Keratinocyte (primary cell): ENCODE data around the gene DCHS1. TPM values are rescaled to one million over a fixed set of nuclear protein-coding genes. Genes with fewer than 3 reads are reported as not detected.

Experiments
- DNase-seq: peaks from one replicate; pipeline ENCODE4 v3.0.0-alpha.2; 2011; ENCODE audit warnings: low read depth, missing footprints, low spot score
- FAIRE-seq: peaks from 2 replicates; lab custom pipeline; 2011; peaks lifted over from hg19 to GRCh38; lab: Jason Lieb, UNC
- H2AFZ ChIP-seq: 2 replicates; pipeline ENCODE4 v1.6.0; 2012; ENCODE audit warnings: low read length, control low read depth, inconsistent platforms; ENCODE audit not compliant: control insufficient read depth
- H3K27ac ChIP-seq: 2 replicates; pipeline ENCODE4 v1.5.1; 2011; ENCODE audit warnings: low read length; ENCODE audit not compliant: control insufficient read depth, insufficient read depth
- H3K27me3 ChIP-seq: 3 replicates; pipeline ENCODE4 v1.6.0; 2011; ENCODE audit warnings: low read length; ENCODE audit not compliant: control insufficient read depth, insufficient read depth; ENCODE audit errors: extremely low read depth
- H3K36me3 ChIP-seq, 2 experiments: 2 replicates in 1 of 2; 3 replicates in 1 of 2; pipeline ENCODE4 v1.5.1; 2011; ENCODE audit warnings: low read length in 2 of 2, mild to moderate bottlenecking in 1 of 2; ENCODE audit not compliant: control insufficient read depth in 2 of 2, insufficient read depth in 2 of 2; ENCODE audit errors: extremely low read depth in 1 of 2
- H3K4me1 ChIP-seq: 3 replicates; pipeline ENCODE4 v1.5.1; 2011; ENCODE audit warnings: low read length; ENCODE audit not compliant: control insufficient read depth, insufficient read depth; ENCODE audit errors: extremely low read depth
- H3K4me2 ChIP-seq: 3 replicates; pipeline ENCODE4 v1.6.0; 2011; ENCODE audit warnings: low read depth, low read length; ENCODE audit not compliant: control insufficient read depth, insufficient read depth; ENCODE audit errors: extremely low read depth
- H3K4me3 ChIP-seq, 3 experiments: fragments of 200-600 bp in 1 of 3; sonication (generic) in 1 of 3; 2 replicates in 2 of 3; 3 replicates in 1 of 3; pipeline ENCODE4 v1.5.1; 2011 to 2016; ENCODE audit warnings: low read length in 3 of 3, mild to moderate bottlenecking in 3 of 3, control low read depth in 2 of 3, inconsistent platforms in 1 of 3, low read depth in 1 of 3, mixed read lengths in 1 of 3, mixed run types in 1 of 3, moderate library complexity in 1 of 3; ENCODE audit not compliant: control insufficient read depth in 2 of 3, insufficient read depth in 2 of 3; ENCODE audit errors: extremely low read depth in 1 of 3
- H3K79me2 ChIP-seq: 2 replicates; pipeline ENCODE4 v1.6.0; 2012; ENCODE audit warnings: low read length; ENCODE audit not compliant: control insufficient read depth, insufficient read depth
- H3K9ac ChIP-seq: 3 replicates; pipeline ENCODE4 v1.6.0; 2011; ENCODE audit warnings: low read length; ENCODE audit not compliant: control insufficient read depth, insufficient read depth; ENCODE audit errors: extremely low read depth
- H3K9me1 ChIP-seq: 3 replicates; pipeline ENCODE4 v1.6.0; 2011; ENCODE audit warnings: low read length; ENCODE audit not compliant: control insufficient read depth, insufficient read depth; ENCODE audit errors: extremely low read depth
- H3K9me3 ChIP-seq: 2 replicates; pipeline ENCODE4 v1.5.1; 2012; ENCODE audit warnings: low read depth, low read length; ENCODE audit not compliant: control insufficient read depth
- H4K20me1 ChIP-seq: 3 replicates; pipeline ENCODE4 v1.6.0; 2011; ENCODE audit warnings: low read length; ENCODE audit not compliant: control insufficient read depth, insufficient read depth; ENCODE audit errors: extremely low read depth
- CTCF ChIP-seq, 3 experiments: IDR thresholded peaks in 1 of 3; conservative IDR thresholded peaks in 1 of 3; optimal IDR thresholded peaks in 1 of 3; 2 replicates in 2 of 3; 3 replicates in 1 of 3; pipeline versions ENCODE3 to v1.5.1; 2011; ENCODE audit warnings: low read length in 3 of 3, mild to moderate bottlenecking in 3 of 3, moderate library complexity in 2 of 3, control low read depth in 1 of 3, inconsistent platforms in 1 of 3; ENCODE audit not compliant: insufficient read depth in 2 of 3; ENCODE audit errors: extremely low read depth in 1 of 3
- EZH2 ChIP-seq: IDR thresholded peaks from one replicate; pipeline ENCODE4 v1.6.1; 2012; ENCODE audit warnings: inconsistent platforms, mild to moderate bottlenecking, low read length, moderate library complexity
- dilution Hi-C: fragments of 300-500 bp; cut with MboI; formaldehyde crosslinking; loops from one replicate; pipeline ENCODE4 v1.7.0; 2020; ENCODE audit warnings: low sequenced_read_pairs; ENCODE audit not compliant: extremely low pct_ligation_motif_present
- polyA plus RNA-seq, 5 experiments: library from polyadenylated mRNA; depleted of rRNA in 3 of 5; stranded (reverse) in 3 of 5; stranded (forward) in 1 of 5; unstranded in 1 of 5; fragments of >200 nt; gene quantifications; 1 replicate in 1 of 5; 2 replicates in 3 of 5; 3 replicates in 1 of 5; pipeline versions ENCODE4 v1.2.1 to v1.2.3, GENCODE V29; 2011 to 2012; ENCODE audit warnings: missing spikeins in 2 of 5, low read depth in 1 of 5, low replicate concordance in 1 of 5

DCHS1 gene
- polyA plus RNA-seq, 1 donor (not counting 4 experiments of a cell fraction or from before 2014, with no cell fraction given) = 0.03 TPM

GRCh38 chr11:6617315-6617781 is 38.3 kb downstream of the DCHS1 start:
- peaks cover 4% of the 10 kb centered on the region for H3K79me2 ChIP-seq
- H3K9ac ChIP-seq = no peak overlapping the region
- no peaks in the 10 kb centered on the region for H3K9me1 ChIP-seq
- no peaks in the 10 kb centered on the region for H3K9me3 ChIP-seq
- H2AFZ ChIP-seq = no peak overlapping the region
- peak overlapping the region; percentile 94 for H3K4me2 ChIP-seq
- dilution Hi-C loops = no loop called here
- peaks cover 23 to 24% of the 10 kb centered on the region in 2 experiments for H3K36me3 ChIP-seq
- no peak for DNase-seq
- H3K27me3 ChIP-seq = no peaks in the 10 kb centered on the region
- H4K20me1 ChIP-seq = no peaks in the 10 kb centered on the region
- no peak overlapping the region for H3K27ac ChIP-seq
- peaks cover 18% of the 10 kb centered on the region for H3K4me1 ChIP-seq
- TF ChIP-seq EZH2 (no peak), CTCF (optimal IDR thresholded peaks at IDR 0.05 in 1 of 3, IDR thresholded peaks at IDR 0.05 in 1 of 3, conservative IDR thresholded peaks at IDR 0.05 in 1 of 3; ENCODE audit: extremely low read depth in 1 of 3, insufficient read depth in 2 of 3, low read length in 3 of 3) (no peak)
- no peak overlapping the region for H3K4me3 ChIP-seq
- no peak for FAIRE-seq

- no peak overlapping the region for H3K4me3 ChIP-seq
- TF ChIP-seq EZH2 = no peak
- TF ChIP-seq CTCF (optimal IDR thresholded peaks at IDR 0.05 in 1 of 3, IDR thresholded peaks at IDR 0.05 in 1 of 3, conservative IDR thresholded peaks at IDR 0.05 in 1 of 3; ENCODE audit: extremely low read depth in 1 of 3, insufficient read depth in 2 of 3, low read length in 3 of 3) = no peak
- H3K9ac ChIP-seq = no peak overlapping the region
- H3K79me2 ChIP-seq = peaks cover 4% of the 10 kb centered on the region
- no peak for FAIRE-seq
- peaks cover 18% of the 10 kb centered on the region for H3K4me1 ChIP-seq
- dilution Hi-C loops = no loop called here
- H3K9me3 ChIP-seq = no peaks in the 10 kb centered on the region
- H3K27ac ChIP-seq = no peak overlapping the region
- peaks cover 23 to 24% of the 10 kb centered on the region in 2 experiments for H3K36me3 ChIP-seq
- no peaks in the 10 kb centered on the region for H4K20me1 ChIP-seq
- H3K9me1 ChIP-seq = no peaks in the 10 kb centered on the region
- H3K27me3 ChIP-seq = no peaks in the 10 kb centered on the region
- no peak overlapping the region for H2AFZ ChIP-seq
- H3K4me2 ChIP-seq = no peak overlapping the region
- no peak for DNase-seq
Observed at GRCh38 chr11:6616596-6617250, 38.9 kb downstream of the DCHS1 start.
